IMR-90 (cell line): ENCODE data around the gene ZSCAN10. TPM values are rescaled to one million over a fixed set of nuclear protein-coding genes. Genes with fewer than 3 reads are reported as not detected.
A peak's percentile ranks its signal among the peaks of the same experiment; 100 is the strongest.

Experiments
- ATAC-seq: fragments of 200-7000 bp; cut with Tn5 transposase; 2 replicates; pipeline ENCODE4 v1.9.1; 2020; ENCODE audit warnings: low read depth, mild to moderate bottlenecking, moderate library complexity
- BruUV-seq: library from RNA; stranded (reverse); fragments of 400-500 nt; replicated peaks from 2 replicates; lab custom pipeline; 2021; lab: Mats Ljungman, UMichigan
- CTCF ChIA-PET: fragments of 300-600 bp; formaldehyde crosslinking; extraction: SDS; loops from one replicate; lab custom pipeline; 2021; ENCODE audit warnings: antibody characterized with exemption; lab: Yijun Ruan, JAX
- POLR2A ChIA-PET: fragments of 300-600 bp; sonication (Branson Sonifier 250); formaldehyde crosslinking; loops from one replicate; lab custom pipeline; 2022; ENCODE audit warnings: antibody characterized with exemption; ENCODE audit not compliant: unreplicated experiment; lab: Charles Lee
- DNase-seq: peaks from one replicate; pipeline ENCODE4 v3.0.0; 2013
- H2AFZ ChIP-seq: replicated peaks from 2 replicates; pipeline ENCODE3; 2013; ENCODE audit warnings: low read length, mild to moderate bottlenecking; ENCODE audit not compliant: poor library complexity
- H2AK5ac ChIP-seq: 2 replicates; pipeline ENCODE4 v1.6.1; 2013; ENCODE audit warnings: low read depth, low read length, inconsistent platforms
- H2AK9ac ChIP-seq: replicated peaks from 2 replicates; pipeline ENCODE3; 2013; ENCODE audit warnings: mild to moderate bottlenecking, low read depth, low read length, moderate library complexity; ENCODE audit not compliant: poor library complexity
- H2BK120ac ChIP-seq: 2 replicates; pipeline ENCODE4 v1.6.1; 2013; ENCODE audit warnings: low read depth, low read length, inconsistent platforms
- H2BK15ac ChIP-seq: 3 replicates; pipeline ENCODE4 v1.6.1; 2013; ENCODE audit warnings: low read depth, low read length, inconsistent platforms
- H2BK20ac ChIP-seq: 2 replicates; pipeline ENCODE4 v1.6.1; 2013; ENCODE audit warnings: low read depth, mild to moderate bottlenecking, inconsistent platforms, low read length, moderate library complexity
- H2BK5ac ChIP-seq: 2 replicates; pipeline ENCODE4 v1.6.1; 2013; ENCODE audit warnings: mild to moderate bottlenecking, low read depth, low read length, inconsistent platforms; ENCODE audit not compliant: poor library complexity, severe bottlenecking
- H3K14ac ChIP-seq: replicated peaks from 2 replicates; pipeline ENCODE4 v1.6.1; 2013; ENCODE audit warnings: low read depth, low read length, inconsistent platforms
- H3K18ac ChIP-seq: 2 replicates; pipeline ENCODE4 v1.6.1; 2013; ENCODE audit warnings: low read depth, low read length, control low read depth
- H3K23ac ChIP-seq: 2 replicates; pipeline ENCODE4 v1.6.1; 2013; ENCODE audit warnings: low read depth, low read length, inconsistent platforms
- H3K27ac ChIP-seq: 2 replicates; pipeline ENCODE4 v1.5.1; 2013; ENCODE audit warnings: mild to moderate bottlenecking, control low read depth, low read length; ENCODE audit not compliant: insufficient read depth
- H3K27me3 ChIP-seq: 2 replicates; pipeline ENCODE4 v1.6.1; 2013; ENCODE audit warnings: low read length; ENCODE audit not compliant: control insufficient read depth, insufficient read depth
- H3K36me3 ChIP-seq: 2 replicates; pipeline ENCODE4 v1.6.1; 2013; ENCODE audit warnings: low read length, mixed read lengths; ENCODE audit not compliant: control insufficient read depth, insufficient read depth
- H3K4ac ChIP-seq: 2 replicates; pipeline ENCODE4 v1.6.1; 2013; ENCODE audit warnings: low read depth, low read length, inconsistent platforms
- H3K4me1 ChIP-seq: 2 replicates; pipeline ENCODE4 v1.6.1; 2013; ENCODE audit warnings: low read length, mixed read lengths; ENCODE audit not compliant: control insufficient read depth, insufficient read depth
- H3K4me2 ChIP-seq: 2 replicates; pipeline ENCODE4 v1.6.1; 2013; ENCODE audit warnings: low read depth, mild to moderate bottlenecking, control low read depth, low read length, moderate library complexity
- H3K4me3 ChIP-seq: 2 replicates; pipeline ENCODE4 v1.5.1; 2013; ENCODE audit warnings: low read depth, mild to moderate bottlenecking, control low read depth, low read length, moderate library complexity; ENCODE audit not compliant: insufficient read depth
- H3K56ac ChIP-seq: 2 replicates; pipeline ENCODE4 v1.6.1; 2013; ENCODE audit warnings: low read length, inconsistent platforms; ENCODE audit not compliant: insufficient read depth; ENCODE audit errors: extremely low read depth
- H3K79me1 ChIP-seq, 2 experiments: 2 replicates each; pipeline ENCODE4 v1.6.1; 2013; ENCODE audit warnings: low read length in 2 of 2, inconsistent platforms in 1 of 2, low read depth in 1 of 2
- H3K9ac ChIP-seq: 2 replicates; pipeline ENCODE4 v1.6.1; 2013; ENCODE audit warnings: low read depth, low read length, control low read depth
- H3K9me1 ChIP-seq: 2 replicates; pipeline ENCODE4 v1.6.1; 2013; ENCODE audit warnings: low read length, inconsistent platforms; ENCODE audit not compliant: insufficient read depth
- H3K9me3 ChIP-seq: 2 replicates; pipeline ENCODE4 v1.6.1; 2013; ENCODE audit warnings: low read length; ENCODE audit not compliant: control insufficient read depth, insufficient read depth
- H4K20me1 ChIP-seq: 2 replicates; pipeline ENCODE4 v1.6.1; 2013; ENCODE audit warnings: low read length, inconsistent platforms; ENCODE audit not compliant: insufficient read depth
- H4K5ac ChIP-seq: 2 replicates; pipeline ENCODE4 v1.6.1; 2013; ENCODE audit warnings: mild to moderate bottlenecking, low read depth, low read length, control low read depth
- H4K8ac ChIP-seq, 2 experiments: 2 replicates each; pipeline ENCODE4 v1.6.1; 2013; ENCODE audit warnings: low read depth in 2 of 2, low read length in 2 of 2, control low read depth in 1 of 2, inconsistent platforms in 1 of 2
- H4K91ac ChIP-seq: 2 replicates; pipeline ENCODE4 v1.6.1; 2013; ENCODE audit warnings: low read depth, low read length, inconsistent platforms; ENCODE audit not compliant: insufficient read depth
- BHLHE40 ChIP-seq: fragments of 150-350 bp; IDR thresholded peaks from 2 replicates; pipeline ENCODE4 v1.6.1; 2016; ENCODE audit warnings: mild to moderate bottlenecking, low read depth, low read length
- CEBPB ChIP-seq: IDR thresholded peaks from 2 replicates; pipeline ENCODE4 v1.6.1; 2012; ENCODE audit warnings: low read depth, low read length, improper control_type of control experiment
- CHD1 ChIP-seq: IDR thresholded peaks from 2 replicates; pipeline ENCODE4 v1.6.1; 2012; ENCODE audit warnings: low read depth, low read length, improper control_type of control experiment
- FOS ChIP-seq: fragments of 150-350 bp; IDR thresholded peaks from 2 replicates; pipeline ENCODE4 v1.6.1; 2016; ENCODE audit warnings: low read depth, low read length
- MAFK ChIP-seq: IDR thresholded peaks from 2 replicates; pipeline ENCODE4 v1.6.1; 2012; ENCODE audit warnings: low read depth, low read length, improper control_type of control experiment
- MAZ ChIP-seq: IDR thresholded peaks from 2 replicates; pipeline ENCODE4 v1.6.1; 2012; ENCODE audit warnings: low read depth, mild to moderate bottlenecking, low read length, improper control_type of control experiment, moderate library complexity, borderline replicate concordance
- MXI1 ChIP-seq: IDR thresholded peaks from 2 replicates; pipeline ENCODE4 v1.6.1; 2012; ENCODE audit warnings: low read depth, mild to moderate bottlenecking, low read length, moderate library complexity, borderline replicate concordance
- NFE2L2 ChIP-seq: fragments of 150-350 bp; IDR thresholded peaks from 2 replicates; pipeline ENCODE4 v1.6.1; 2016; ENCODE audit warnings: low read depth, mild to moderate bottlenecking, low read length
- POLR2A ChIP-seq: IDR thresholded peaks from 2 replicates; pipeline ENCODE4 v1.6.1; 2012; ENCODE audit warnings: mild to moderate bottlenecking, low read depth, low read length
- RAD21 ChIP-seq: IDR thresholded peaks from 2 replicates; pipeline ENCODE4 v1.6.1; 2012; ENCODE audit warnings: low read length, improper control_type of control experiment
- RCOR1 ChIP-seq: IDR thresholded peaks from 2 replicates; pipeline ENCODE4 v1.6.1; 2012; ENCODE audit warnings: mild to moderate bottlenecking, low read length, improper control_type of control experiment; ENCODE audit not compliant: insufficient replicate concordance
- RFX5 ChIP-seq: IDR thresholded peaks from 2 replicates; pipeline ENCODE4 v1.8.0; 2012; ENCODE audit warnings: low read depth, mild to moderate bottlenecking, low read length, moderate library complexity
- SMC3 ChIP-seq: fragments of 150-350 bp; IDR thresholded peaks from 2 replicates; pipeline ENCODE4 v1.6.1; 2016; ENCODE audit warnings: low read depth, mild to moderate bottlenecking, antibody characterized with exemption, low read length, moderate library complexity
- WGBS, 2 experiments: methylation state at CpG; one replicate each; pipeline versions ENCODE4 v1.1.5 to v1.1.7; 2013; ENCODE audit warnings: missing lambda C conversion rate in 2 of 2; ENCODE audit not compliant: insufficient read length in 1 of 2; ENCODE audit errors: extremely low coverage in 2 of 2; 5-methylcytosine and 5-hydroxymethylcytosine counted together
- dilution Hi-C: fragments of 300-500 bp; cut with HindIII; formaldehyde crosslinking; loops from one replicate; pipeline ENCODE4 v1.14.3; 2018; ENCODE audit warnings: low sequenced_read_pairs; ENCODE audit not compliant: unreplicated experiment
- in situ Hi-C: fragments of 300-500 bp; cut with MboI; formaldehyde crosslinking; loops from 3 replicates; pipeline ENCODE4 v1.14.3; 2019; ENCODE audit warnings: low sequenced_read_pairs, inconsistent platforms, mixed read lengths
- intact Hi-C: fragments of 100-400 bp; cut with micrococcal nuclease; formaldehyde crosslinking; loops from 2 replicates; pipeline ENCODE4 v1.10.0; 2022
- polyA plus RNA-seq, 3 experiments: library from polyadenylated mRNA; depleted of rRNA; stranded (reverse); fragments of >200 nt; gene quantifications; 2 replicates each; pipeline ENCODE4 v1.2.3, GENCODE V29; 2012; ENCODE audit warnings: low replicate concordance in 1 of 3
- total RNA-seq: library from RNA; depleted of rRNA; stranded (reverse); fragments of >200 nt; gene quantifications from 2 replicates; pipeline ENCODE4 v1.2.3, GENCODE V29; 2012
- TF ChIP-seq, protein P1 (sequence below): fragments of 150-350 bp; IDR thresholded peaks from 2 replicates; pipeline ENCODE4 v1.6.1; 2016; ENCODE audit warnings: low read depth, mild to moderate bottlenecking, low read length, moderate library complexity, borderline replicate concordance
- TF ChIP-seq, protein P2 (sequence below): conservative IDR thresholded peaks from 2 replicates; pipeline ENCODE4 v1.5.1; 2012; ENCODE audit warnings: mild to moderate bottlenecking, low read depth, low read length, improper control_type of control experiment
- TF ChIP-seq, protein P3 (sequence below): fragments of 150-350 bp; IDR thresholded peaks from 2 replicates; pipeline ENCODE4 v1.6.1; 2017; ENCODE audit warnings: mild to moderate bottlenecking, antibody characterized with exemption, low read length, low read depth

ZSCAN10 gene
- total and polyA plus RNA-seq, 2 of the 4 experiments (the other 2 are of a cell fraction) = not detected

DNA sequence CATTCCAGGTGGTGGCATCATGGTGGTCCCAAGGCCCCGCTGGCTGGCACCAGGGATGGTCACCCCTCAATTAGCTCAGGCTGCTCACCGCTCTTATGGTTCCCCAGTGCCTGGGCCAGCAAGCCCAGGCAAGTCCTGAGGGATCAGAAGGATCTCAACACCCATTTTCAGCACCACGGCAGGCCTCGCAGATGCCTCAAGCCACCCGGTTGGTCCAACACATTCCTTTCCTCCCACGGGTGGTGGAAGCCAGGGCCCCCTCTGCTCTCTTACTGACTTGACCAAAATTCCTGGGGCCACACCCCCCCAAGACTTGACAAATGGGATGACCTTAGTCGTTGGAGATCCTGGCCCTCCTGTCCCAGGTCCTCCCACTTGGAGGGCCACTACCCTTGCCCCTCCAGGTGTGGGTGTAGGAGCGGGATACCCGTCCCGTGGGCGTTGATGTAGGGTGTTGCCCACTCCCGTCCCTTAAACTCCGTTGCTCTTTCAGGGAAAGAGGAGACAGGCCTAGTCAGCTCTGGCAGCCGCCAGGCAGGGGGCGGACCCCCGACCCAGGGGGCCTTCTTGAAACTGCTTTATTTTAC lies 19.2 kb upstream of the ZSCAN10 start:
- no TSS peak for BruUV-seq
- intact Hi-C loops = no loop called here
- Histone ChIP-seq H3K79me1 (peaks cover 19 to 24% of the 10 kb centered on the region in 2 experiments), H4K20me1 (no peaks in the 10 kb centered on the region), H3K27me3 (no peaks in the 10 kb centered on the region), H3K4me1 (peaks cover 9% of the 10 kb centered on the region), H2BK5ac (peak overlapping the region; percentile 33), H3K18ac (no peak overlapping the region), H2AK9ac (peak overlapping the region; percentile 70), H2BK15ac (no peak overlapping the region), H3K27ac (no peak overlapping the region), H2BK20ac (no peak overlapping the region), H2AK5ac (no peak overlapping the region), H3K4me2 (no peak overlapping the region), H2AFZ (no peak overlapping the region), H3K4ac (no peak overlapping the region), H3K23ac (no peak overlapping the region), H3K14ac (no peak overlapping the region), H3K9me3 (no peaks in the 10 kb centered on the region), H4K8ac (no peak overlapping the region), H3K9ac (no peak overlapping the region), H3K56ac (no peak overlapping the region), H3K4me3 (no peak overlapping the region), H3K9me1 (0 out of 2 replicates have a peak, but pooled peaks cover 2% of the 10 kb centered on the region), H3K36me3 (peaks cover 46% of the 10 kb centered on the region), H4K5ac (no peak overlapping the region), H2BK120ac (no peak overlapping the region), H4K91ac (no peak overlapping the region)
- in situ Hi-C loops = no loop called here
- ATAC-seq (no peak), DNase-seq (no peak)
- dilution Hi-C loops = no loop called here
- TF ChIP-seq POLR2A (no peak), RAD21 (no peak), MAZ (no peak), MAFK (no peak), RFX5 (no peak), SMC3 (no peak), CHD1 (no peak), MXI1 (no peak), RCOR1 (no peak), NFE2L2 (no peak), BHLHE40 (no peak), CEBPB (no peak), FOS (no peak)
- TF ChIP-seq, protein P1, sequence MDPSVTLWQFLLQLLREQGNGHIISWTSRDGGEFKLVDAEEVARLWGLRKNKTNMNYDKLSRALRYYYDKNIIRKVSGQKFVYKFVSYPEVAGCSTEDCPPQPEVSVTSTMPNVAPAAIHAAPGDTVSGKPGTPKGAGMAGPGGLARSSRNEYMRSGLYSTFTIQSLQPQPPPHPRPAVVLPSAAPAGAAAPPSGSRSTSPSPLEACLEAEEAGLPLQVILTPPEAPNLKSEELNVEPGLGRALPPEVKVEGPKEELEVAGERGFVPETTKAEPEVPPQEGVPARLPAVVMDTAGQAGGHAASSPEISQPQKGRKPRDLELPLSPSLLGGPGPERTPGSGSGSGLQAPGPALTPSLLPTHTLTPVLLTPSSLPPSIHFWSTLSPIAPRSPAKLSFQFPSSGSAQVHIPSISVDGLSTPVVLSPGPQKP = no peak
- TF ChIP-seq, protein P2, sequence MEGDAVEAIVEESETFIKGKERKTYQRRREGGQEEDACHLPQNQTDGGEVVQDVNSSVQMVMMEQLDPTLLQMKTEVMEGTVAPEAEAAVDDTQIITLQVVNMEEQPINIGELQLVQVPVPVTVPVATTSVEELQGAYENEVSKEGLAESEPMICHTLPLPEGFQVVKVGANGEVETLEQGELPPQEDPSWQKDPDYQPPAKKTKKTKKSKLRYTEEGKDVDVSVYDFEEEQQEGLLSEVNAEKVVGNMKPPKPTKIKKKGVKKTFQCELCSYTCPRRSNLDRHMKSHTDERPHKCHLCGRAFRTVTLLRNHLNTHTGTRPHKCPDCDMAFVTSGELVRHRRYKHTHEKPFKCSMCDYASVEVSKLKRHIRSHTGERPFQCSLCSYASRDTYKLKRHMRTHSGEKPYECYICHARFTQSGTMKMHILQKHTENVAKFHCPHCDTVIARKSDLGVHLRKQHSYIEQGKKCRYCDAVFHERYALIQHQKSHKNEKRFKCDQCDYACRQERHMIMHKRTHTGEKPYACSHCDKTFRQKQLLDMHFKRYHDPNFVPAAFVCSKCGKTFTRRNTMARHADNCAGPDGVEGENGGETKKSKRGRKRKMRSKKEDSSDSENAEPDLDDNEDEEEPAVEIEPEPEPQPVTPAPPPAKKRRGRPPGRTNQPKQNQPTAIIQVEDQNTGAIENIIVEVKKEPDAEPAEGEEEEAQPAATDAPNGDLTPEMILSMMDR = no peak
- TF ChIP-seq, protein P3, sequence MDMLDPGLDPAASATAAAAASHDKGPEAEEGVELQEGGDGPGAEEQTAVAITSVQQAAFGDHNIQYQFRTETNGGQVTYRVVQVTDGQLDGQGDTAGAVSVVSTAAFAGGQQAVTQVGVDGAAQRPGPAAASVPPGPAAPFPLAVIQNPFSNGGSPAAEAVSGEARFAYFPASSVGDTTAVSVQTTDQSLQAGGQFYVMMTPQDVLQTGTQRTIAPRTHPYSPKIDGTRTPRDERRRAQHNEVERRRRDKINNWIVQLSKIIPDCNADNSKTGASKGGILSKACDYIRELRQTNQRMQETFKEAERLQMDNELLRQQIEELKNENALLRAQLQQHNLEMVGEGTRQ = no peak
- ChIA-PET POLR2A (no interaction called here), CTCF (no interaction called here)
- WGBS, 2 experiments = no CpG with 5 or more reads among the region's 16 CpGs
